GM12878 (cell line): Measurements from ENCODE around the gene COL23A1. TPM values are rescaled to one million over a fixed set of nuclear protein-coding genes. Genes with fewer than 3 reads are reported as not detected.

Source experiments
- ATAC-seq: fragments of 200-7000 bp; cut with Tn5 transposase; 3 replicates; pipeline ENCODE4 v1.9.1; 2020; ENCODE audit warnings: mild to moderate bottlenecking, moderate library complexity
- BruUV-seq: library from RNA; stranded (reverse); fragments of 400-500 nt; replicated peaks from 2 replicates; lab custom pipeline; 2021; lab: Mats Ljungman, UMichigan
- CTCF ChIA-PET: fragments of 300-600 bp; sonication (Branson Sonifier 250); formaldehyde crosslinking; extraction: SDS; loops from one replicate; lab custom pipeline; 2021; ENCODE audit warnings: inconsistent platforms; lab: Yijun Ruan, JAX
- POLR2A ChIA-PET: fragments of 350-600 bp; formaldehyde crosslinking; extraction: SDS; loops from one replicate; lab custom pipeline; 2021; ENCODE audit warnings: inconsistent platforms; lab: Charles Lee
- RAD21 ChIA-PET: fragments of 300-600 bp; sonication (Branson Sonifier 250); formaldehyde crosslinking; loops from one replicate; lab custom pipeline; 2023; ENCODE audit warnings: antibody characterized with exemption; ENCODE audit not compliant: unreplicated experiment; lab: Charles Lee
- SMC1A ChIA-PET: fragments of 300-600 bp; sonication (Branson Sonifier 250); formaldehyde crosslinking; loops from one replicate; lab custom pipeline; 2023; ENCODE audit not compliant: unreplicated experiment, uncharacterized antibody; lab: Charles Lee
- DNase-seq: peaks from one replicate; pipeline ENCODE4 v3.0.0-alpha.2; 2011; ENCODE audit warnings: low read depth, low spot score
- FAIRE-seq: peaks from 3 replicates; lab custom pipeline; 2011; peaks lifted over from hg19 to GRCh38; lab: Jason Lieb, UNC
- H2AFZ ChIP-seq: 2 replicates; pipeline ENCODE4 v1.6.0; 2011; ENCODE audit warnings: low read depth, low read length, control low read depth; ENCODE audit not compliant: control insufficient read depth
- H3K27ac ChIP-seq: 2 replicates; pipeline ENCODE4 v1.5.1; 2011; ENCODE audit warnings: control low read depth; ENCODE audit not compliant: control insufficient read depth, insufficient read depth
- H3K27me3 ChIP-seq, 2 experiments: replicated peaks in 1 of 2; 2 replicates each; pipeline versions ENCODE4 v1.6.0 to v1.6.1; 2011; ENCODE audit warnings: low read length in 1 of 2; ENCODE audit not compliant: control insufficient read depth in 2 of 2, insufficient read depth in 2 of 2
- H3K36me3 ChIP-seq, 2 experiments: 2 replicates each; pipeline ENCODE4 v1.5.1; 2011; ENCODE audit warnings: low read length in 1 of 2; ENCODE audit not compliant: control insufficient read depth in 2 of 2, insufficient read depth in 2 of 2
- H3K4me1 ChIP-seq: 2 replicates; pipeline ENCODE4 v1.6.1; 2011; ENCODE audit warnings: mild to moderate bottlenecking, low read length, moderate library complexity, mixed read lengths; ENCODE audit not compliant: control insufficient read depth, insufficient read depth
- H3K4me2 ChIP-seq: 2 replicates; pipeline ENCODE4 v1.6.0; 2011; ENCODE audit warnings: control low read depth; ENCODE audit not compliant: control insufficient read depth, insufficient read depth
- H3K4me3 ChIP-seq: fragments of 200-600 bp; sonication (generic); 2 replicates; pipeline ENCODE4 v1.5.1; 2016
- H3K79me2 ChIP-seq: 2 replicates; pipeline ENCODE4 v1.6.0; 2011; ENCODE audit warnings: low read length; ENCODE audit not compliant: control insufficient read depth, insufficient read depth
- H3K9ac ChIP-seq: 2 replicates; pipeline ENCODE4 v1.8.0; 2011; ENCODE audit warnings: low read length, control low read depth, mixed read lengths; ENCODE audit not compliant: control insufficient read depth, insufficient read depth
- H3K9me3 ChIP-seq: replicated peaks from 3 replicates; pipeline ENCODE4 v1.5.1; 2011; ENCODE audit warnings: mild to moderate bottlenecking, low read length; ENCODE audit not compliant: control insufficient read depth, insufficient read depth
- H4K20me1 ChIP-seq: 2 replicates; pipeline ENCODE4 v1.6.0; 2011; ENCODE audit not compliant: control insufficient read depth, insufficient read depth
- CEBPZ ChIP-seq: fragments of 150-350 bp; IDR thresholded peaks from 2 replicates; pipeline ENCODE4 v1.6.1; 2016; ENCODE audit warnings: low read depth, low read length
- E2F4 ChIP-seq: IDR thresholded peaks from 2 replicates; pipeline ENCODE4 v1.6.1; 2012; ENCODE audit warnings: low read depth, low read length, improper control_type of control experiment
- LARP7 ChIP-seq: fragments of 450-650 bp; IDR thresholded peaks from 2 replicates; pipeline ENCODE4 v1.6.1; 2017; ENCODE audit warnings: mild to moderate bottlenecking
- MTA3 ChIP-seq: IDR thresholded peaks from 2 replicates; pipeline ENCODE4 v1.6.1; 2012; ENCODE audit warnings: low read length, inconsistent platforms, borderline replicate concordance
- RAD51 ChIP-seq: fragments of 450-650 bp; IDR thresholded peaks from 2 replicates; pipeline ENCODE4 v1.6.1; 2016; ENCODE audit warnings: moderate library complexity, mild to moderate bottlenecking, inconsistent platforms
- RELB ChIP-seq: fragments of 450-650 bp; IDR thresholded peaks from 2 replicates; pipeline ENCODE4 v1.6.1; 2017; ENCODE audit warnings: low read depth, mild to moderate bottlenecking, moderate library complexity
- TCF12 ChIP-seq: IDR thresholded peaks from 2 replicates; pipeline ENCODE4 v1.6.1; 2011; ENCODE audit warnings: low read depth, mild to moderate bottlenecking, low read length
- YBX1 ChIP-seq: fragments of 450-650 bp; IDR thresholded peaks from 2 replicates; pipeline ENCODE4 v1.6.1; 2016; ENCODE audit warnings: antibody characterized with exemption
- ZBTB4 ChIP-seq: fragments of 450-650 bp; formaldehyde crosslinking; IDR thresholded peaks from 2 replicates; pipeline ENCODE4 v1.4.0; 2022; ENCODE audit warnings: mild to moderate bottlenecking, moderate library complexity
- ZNF217 ChIP-seq: fragments of 450-650 bp; IDR thresholded peaks from 2 replicates; pipeline ENCODE4 v1.6.1; 2017; ENCODE audit warnings: antibody characterized with exemption, mild to moderate bottlenecking
- WGBS: methylation state at CpG from one replicate; pipeline ENCODE4 v1.1.6; 2016; ENCODE audit warnings: low lambda C conversion rate; ENCODE audit not compliant: insufficient replicate concordance, insufficient coverage; ENCODE audit errors: missing lambda C conversion rate; 5-methylcytosine and 5-hydroxymethylcytosine counted together
- in situ Hi-C: fragments of 300-500 bp; cut with MboI; formaldehyde crosslinking; loops from 9 replicates; pipeline ENCODE4 v1.14.3; 2018; ENCODE audit warnings: mixed read lengths
- intact Hi-C: fragments of 100-400 bp; cut with micrococcal nuclease; formaldehyde crosslinking; loops from one replicate; pipeline ENCODE4 v1.14.2; 2022; ENCODE audit not compliant: unreplicated experiment
- polyA plus RNA-seq, 11 experiments: library from polyadenylated mRNA; depleted of rRNA in 4 of 11; unstranded in 6 of 11; stranded (reverse) in 5 of 11; fragments of >200 nt; fragmentation: Nextera tagmentation in 4 of 11; fragmentation: Illumina TruSeq in 1 of 11; extraction: Ambion mirVana in 4 of 11; extraction: Trizol in 1 of 11; gene quantifications; 1 replicate in 1 of 11; 2 replicates in 10 of 11; pipeline versions ENCODE4 v1.2.1 to v1.2.3, GENCODE V29; 2011 to 2016; ENCODE audit warnings: inconsistent platforms in 2 of 11, missing spikeins in 2 of 11, low read depth in 1 of 11
- total RNA-seq, 4 experiments: library from RNA; depleted of rRNA in 3 of 4; stranded (reverse); fragments of >200 nt in 3 of 4; fragmentation: Illumina TruSeq in 1 of 4; extraction: Trizol in 1 of 4; gene quantifications; 2 replicates each; pipeline versions ENCODE4 v1.2.1 to v1.2.3, GENCODE V29; 2013 to 2021
- TF ChIP-seq, protein P1 (sequence below): fragments of 450-650 bp; IDR thresholded peaks from 2 replicates; pipeline ENCODE4 v1.6.1; 2017; ENCODE audit warnings: borderline replicate concordance

The COL23A1 gene
- total and polyA plus RNA-seq, 10 of the 15 experiments (the other 5 are each of a cell fraction or from before 2014, with no cell fraction given), result 0.03 to 0.83 (median 0.09) TPM; not detected in 5

DNA sequence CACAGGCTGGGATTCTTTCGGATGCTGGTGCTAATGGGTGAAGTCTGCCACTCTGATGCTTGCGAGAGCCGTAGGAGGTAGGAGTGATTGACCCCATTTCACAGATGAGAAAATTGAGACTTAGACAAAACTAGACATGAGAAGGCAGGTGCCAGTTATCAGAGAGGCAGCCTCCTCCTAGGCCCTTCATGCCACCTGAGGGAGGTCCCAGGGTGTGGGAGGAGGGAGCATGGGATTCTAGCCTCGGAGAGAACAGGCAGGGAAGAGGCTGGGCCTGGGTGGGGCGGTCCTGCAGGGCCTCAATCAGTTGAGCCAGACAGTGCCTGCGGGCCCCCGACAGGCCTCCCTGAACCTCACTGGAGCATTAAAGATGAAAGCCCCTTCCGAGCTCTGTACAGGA is 112.4 kb downstream of the COL23A1 start (continued):
- TF ChIP-seq ZBTB4 (CRISPR knock-in tag), result no peak
- no peak for TF ChIP-seq CEBPZ
- no peak for TF ChIP-seq LARP7

- H3K27me3 ChIP-seq, result no peaks in the 10 kb centered on the region
- intact Hi-C loops (no loop called here), in situ Hi-C loops (no loop called here)
- ATAC-seq (no peak), DNase-seq (no peak), FAIRE-seq (no peak)
- H3K79me2 ChIP-seq, result no peaks in the 10 kb centered on the region
- no peaks in the 10 kb centered on the region for H3K4me1 ChIP-seq
- ChIA-PET SMC1A (no interaction called here), POLR2A (no interaction called here), CTCF (no interaction called here), RAD21 (no interaction called here)
- H3K9me3 ChIP-seq, result no peaks in the 10 kb centered on the region
- no peaks in the 10 kb centered on the region for H3K36me3 ChIP-seq
- H3K27ac ChIP-seq, result no peak overlapping the region
- no TSS peak for BruUV-seq
- H4K20me1 ChIP-seq, result no peaks in the 10 kb centered on the region
- WGBS, result 17% methylated on average over 12 of the region's 12 CpGs
- H3K9ac ChIP-seq, result no peak overlapping the region
- H3K4me2 ChIP-seq, result no peak overlapping the region
- H2AFZ ChIP-seq, result no peak overlapping the region
- no peak overlapping the region for H3K4me3 ChIP-seq
- TF ChIP-seq MTA3 (no peak), YBX1 (no peak), TCF12 (no peak), ZNF217 (no peak), LARP7 (no peak), RAD51 (no peak), E2F4 (no peak), RELB (no peak)
- TF ChIP-seq, protein P1, sequence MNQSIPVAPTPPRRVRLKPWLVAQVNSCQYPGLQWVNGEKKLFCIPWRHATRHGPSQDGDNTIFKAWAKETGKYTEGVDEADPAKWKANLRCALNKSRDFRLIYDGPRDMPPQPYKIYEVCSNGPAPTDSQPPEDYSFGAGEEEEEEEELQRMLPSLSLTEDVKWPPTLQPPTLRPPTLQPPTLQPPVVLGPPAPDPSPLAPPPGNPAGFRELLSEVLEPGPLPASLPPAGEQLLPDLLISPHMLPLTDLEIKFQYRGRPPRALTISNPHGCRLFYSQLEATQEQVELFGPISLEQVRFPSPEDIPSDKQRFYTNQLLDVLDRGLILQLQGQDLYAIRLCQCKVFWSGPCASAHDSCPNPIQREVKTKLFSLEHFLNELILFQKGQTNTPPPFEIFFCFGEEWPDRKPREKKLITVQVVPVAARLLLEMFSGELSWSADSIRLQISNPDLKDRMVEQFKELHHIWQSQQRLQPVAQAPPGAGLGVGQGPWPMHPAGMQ, result no peak
Measured at GRCh38 chr5:178476972-178477754, 113.0 kb downstream of the COL23A1 start.
